Keratinocyte (primary cell): ENCODE results near the gene CST7.

ENCODE experiments used
- EZH2 ChIP-seq: IDR thresholded peaks from one replicate; pipeline ENCODE4 v1.6.1; 2012; ENCODE audit warnings: inconsistent platforms, mild to moderate bottlenecking, low read length, moderate library complexity
- TF ChIP-seq, protein P1 (sequence below), 3 experiments: IDR thresholded peaks in 1 of 3; conservative IDR thresholded peaks in 1 of 3; optimal IDR thresholded peaks in 1 of 3; 2 replicates in 2 of 3; 3 replicates in 1 of 3; pipeline versions ENCODE3 to v1.5.1; 2011; ENCODE audit warnings: low read length in 3 of 3, mild to moderate bottlenecking in 3 of 3, moderate library complexity in 2 of 3, control low read depth in 1 of 3, inconsistent platforms in 1 of 3; ENCODE audit not compliant: insufficient read depth in 2 of 3; ENCODE audit errors: extremely low read depth in 1 of 3

DNA sequence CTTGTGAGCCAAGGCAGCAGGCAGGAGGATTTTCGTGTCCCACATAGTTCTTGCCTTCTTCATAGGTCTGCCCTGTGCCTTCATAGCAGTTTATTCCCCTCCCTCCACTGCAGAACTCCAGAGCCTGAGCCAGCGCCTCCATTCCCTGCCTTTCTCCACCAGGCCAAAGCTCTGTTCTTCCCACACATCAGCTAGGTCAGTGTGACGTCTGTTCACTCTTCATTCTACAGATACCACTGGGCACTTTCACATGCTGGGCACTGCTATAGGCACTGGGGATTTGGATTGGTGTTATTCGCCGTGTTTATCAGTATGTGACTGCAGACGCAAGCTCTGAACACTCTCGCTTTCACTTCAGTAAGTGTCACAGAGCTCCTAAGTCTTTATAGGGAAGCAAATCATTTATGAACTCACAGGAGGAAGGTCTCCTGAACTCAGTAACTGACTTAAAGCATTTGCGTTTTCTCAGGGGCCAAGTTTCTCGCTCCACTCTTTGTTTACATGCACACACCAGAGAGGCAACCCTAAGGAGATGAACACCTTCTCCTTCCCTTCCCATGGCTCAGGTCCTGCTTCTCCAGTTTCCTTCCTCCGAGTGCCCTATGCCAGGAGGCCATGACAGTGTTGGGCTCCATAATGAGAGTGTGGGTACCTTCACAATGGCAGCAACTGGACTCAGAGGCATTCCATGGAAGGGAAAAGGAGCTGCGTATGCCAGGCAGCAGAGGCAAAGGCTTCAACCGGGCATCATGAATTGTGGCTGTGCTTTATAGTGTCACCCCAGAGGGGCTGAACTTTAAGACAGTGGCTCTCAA is 49.8 kb downstream of the CST7 start:
- TF ChIP-seq, protein P1, sequence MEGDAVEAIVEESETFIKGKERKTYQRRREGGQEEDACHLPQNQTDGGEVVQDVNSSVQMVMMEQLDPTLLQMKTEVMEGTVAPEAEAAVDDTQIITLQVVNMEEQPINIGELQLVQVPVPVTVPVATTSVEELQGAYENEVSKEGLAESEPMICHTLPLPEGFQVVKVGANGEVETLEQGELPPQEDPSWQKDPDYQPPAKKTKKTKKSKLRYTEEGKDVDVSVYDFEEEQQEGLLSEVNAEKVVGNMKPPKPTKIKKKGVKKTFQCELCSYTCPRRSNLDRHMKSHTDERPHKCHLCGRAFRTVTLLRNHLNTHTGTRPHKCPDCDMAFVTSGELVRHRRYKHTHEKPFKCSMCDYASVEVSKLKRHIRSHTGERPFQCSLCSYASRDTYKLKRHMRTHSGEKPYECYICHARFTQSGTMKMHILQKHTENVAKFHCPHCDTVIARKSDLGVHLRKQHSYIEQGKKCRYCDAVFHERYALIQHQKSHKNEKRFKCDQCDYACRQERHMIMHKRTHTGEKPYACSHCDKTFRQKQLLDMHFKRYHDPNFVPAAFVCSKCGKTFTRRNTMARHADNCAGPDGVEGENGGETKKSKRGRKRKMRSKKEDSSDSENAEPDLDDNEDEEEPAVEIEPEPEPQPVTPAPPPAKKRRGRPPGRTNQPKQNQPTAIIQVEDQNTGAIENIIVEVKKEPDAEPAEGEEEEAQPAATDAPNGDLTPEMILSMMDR (optimal IDR thresholded peaks at IDR 0.05 in 1 of 3, IDR thresholded peaks at IDR 0.05 in 1 of 3, conservative IDR thresholded peaks at IDR 0.05 in 1 of 3; ENCODE audit: extremely low read depth in 1 of 3, insufficient read depth in 2 of 3, low read length in 3 of 3): no peak
- TF ChIP-seq EZH2: no peak
